Epithelial cell of esophagus (primary cell): Measurements from ENCODE around the gene NCEH1.
"Not testable (repeated sequence)": the region's sequence is repeated elsewhere in the genome, so short reads cannot be mapped to it uniquely, and the experiment has no call there.

ENCODE experiments used
- DNase-seq: peaks from one replicate; pipeline ENCODE4 v3.0.0; 2010; ENCODE audit warnings: low read depth
- H3K4me3 ChIP-seq: 2 replicates; pipeline ENCODE4 v1.5.1; 2011; ENCODE audit warnings: mild to moderate bottlenecking, low read length, control low read depth
- TF ChIP-seq, protein P1 (sequence below): IDR thresholded peaks from 2 replicates; pipeline ENCODE4 v1.5.1; 2011; ENCODE audit warnings: low read depth, mild to moderate bottlenecking, low read length, control low read depth, inconsistent platforms; ENCODE audit not compliant: insufficient read depth; ENCODE audit errors: missing control alignments

NCEH1 gene

DNA sequence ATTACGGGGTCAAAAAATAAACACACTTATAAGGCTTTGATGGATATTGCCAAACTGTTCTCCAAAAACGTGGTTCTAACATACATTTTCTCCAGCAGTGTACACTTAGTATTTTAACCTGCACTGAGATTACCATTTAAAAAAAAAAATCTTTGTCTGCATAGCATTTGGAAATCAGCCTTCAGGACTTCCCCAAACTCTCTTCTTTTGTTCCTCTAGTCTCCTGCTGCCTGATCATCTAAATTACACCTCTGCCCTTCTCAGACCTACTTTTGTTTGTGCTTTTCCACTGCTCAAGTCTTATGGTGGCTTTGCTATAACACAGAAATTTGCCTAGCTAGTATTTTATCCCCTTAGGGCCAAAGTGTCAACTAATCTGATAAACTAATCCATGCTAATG, 3.8 kb downstream of the NCEH1 start:
- no peak overlapping the region for H3K4me3 ChIP-seq
- TF ChIP-seq, protein P1, sequence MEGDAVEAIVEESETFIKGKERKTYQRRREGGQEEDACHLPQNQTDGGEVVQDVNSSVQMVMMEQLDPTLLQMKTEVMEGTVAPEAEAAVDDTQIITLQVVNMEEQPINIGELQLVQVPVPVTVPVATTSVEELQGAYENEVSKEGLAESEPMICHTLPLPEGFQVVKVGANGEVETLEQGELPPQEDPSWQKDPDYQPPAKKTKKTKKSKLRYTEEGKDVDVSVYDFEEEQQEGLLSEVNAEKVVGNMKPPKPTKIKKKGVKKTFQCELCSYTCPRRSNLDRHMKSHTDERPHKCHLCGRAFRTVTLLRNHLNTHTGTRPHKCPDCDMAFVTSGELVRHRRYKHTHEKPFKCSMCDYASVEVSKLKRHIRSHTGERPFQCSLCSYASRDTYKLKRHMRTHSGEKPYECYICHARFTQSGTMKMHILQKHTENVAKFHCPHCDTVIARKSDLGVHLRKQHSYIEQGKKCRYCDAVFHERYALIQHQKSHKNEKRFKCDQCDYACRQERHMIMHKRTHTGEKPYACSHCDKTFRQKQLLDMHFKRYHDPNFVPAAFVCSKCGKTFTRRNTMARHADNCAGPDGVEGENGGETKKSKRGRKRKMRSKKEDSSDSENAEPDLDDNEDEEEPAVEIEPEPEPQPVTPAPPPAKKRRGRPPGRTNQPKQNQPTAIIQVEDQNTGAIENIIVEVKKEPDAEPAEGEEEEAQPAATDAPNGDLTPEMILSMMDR = no peak
- no peak for DNase-seq

DNA sequence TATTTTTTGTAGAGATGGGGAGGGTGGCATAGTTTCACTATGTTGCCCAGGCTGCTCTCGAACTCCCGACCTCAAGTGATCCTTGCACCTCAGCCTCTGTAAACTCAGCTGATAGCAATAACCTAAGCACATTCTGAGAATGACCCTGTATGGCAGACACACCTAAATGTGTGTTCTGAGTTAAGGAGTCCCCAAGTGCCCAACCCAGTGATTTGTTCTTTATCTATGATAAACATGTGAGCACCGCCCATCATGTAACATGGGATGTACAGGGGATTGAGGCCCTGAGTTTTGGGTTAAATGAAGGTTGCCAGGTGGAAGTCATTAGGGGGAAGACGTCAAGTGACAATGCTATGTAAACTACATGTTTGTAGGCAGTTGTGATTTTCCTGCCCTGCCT, 5.7 kb downstream of the NCEH1 start:
- no peak for DNase-seq
- no peak overlapping the region for H3K4me3 ChIP-seq
- TF ChIP-seq, protein P1 = no peak

DNA sequence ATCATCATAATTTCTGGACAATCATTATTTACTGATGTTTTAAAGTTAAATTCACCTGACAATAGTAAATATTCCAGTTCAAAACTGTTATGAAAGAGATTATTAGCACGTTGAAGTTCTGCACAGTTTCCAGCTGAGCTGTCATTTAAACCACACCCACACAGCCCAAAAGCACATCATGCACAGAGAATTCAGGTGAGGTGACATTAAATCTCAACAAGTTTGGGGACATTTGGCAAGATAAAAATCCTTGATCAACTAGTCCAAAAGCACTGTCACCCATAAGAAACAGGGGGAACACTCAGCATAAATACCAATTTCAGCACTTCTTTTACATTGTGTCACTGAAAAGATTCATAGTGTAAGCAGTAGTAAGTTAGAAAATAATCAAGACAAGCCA, 6.9 kb downstream of the NCEH1 start:
- TF ChIP-seq, protein P1 = no peak
- H3K4me3 ChIP-seq = no peak overlapping the region
- DNase-seq = no peak

DNA sequence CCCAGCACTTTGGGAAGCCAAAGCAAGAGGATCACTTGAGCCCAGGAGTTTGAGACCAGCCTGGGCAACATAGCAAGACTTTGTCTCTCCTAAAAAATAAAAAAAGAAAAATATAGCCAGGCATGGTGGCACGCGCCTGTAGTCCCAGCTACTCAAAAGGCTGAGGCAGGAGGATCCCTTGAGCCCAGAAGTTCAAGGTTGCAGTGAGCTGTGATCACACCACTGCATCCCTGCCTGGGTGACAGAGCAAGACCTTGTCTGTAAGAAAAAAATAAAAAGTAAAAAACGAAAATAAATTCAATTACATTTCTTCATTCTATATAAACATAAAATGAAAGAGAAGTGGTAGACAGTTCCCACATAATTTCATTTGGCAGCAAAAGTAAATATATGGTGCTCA, 8.1 kb downstream of the NCEH1 start:
- H3K4me3 ChIP-seq, DNase-seq: not testable (repeated sequence)

DNA sequence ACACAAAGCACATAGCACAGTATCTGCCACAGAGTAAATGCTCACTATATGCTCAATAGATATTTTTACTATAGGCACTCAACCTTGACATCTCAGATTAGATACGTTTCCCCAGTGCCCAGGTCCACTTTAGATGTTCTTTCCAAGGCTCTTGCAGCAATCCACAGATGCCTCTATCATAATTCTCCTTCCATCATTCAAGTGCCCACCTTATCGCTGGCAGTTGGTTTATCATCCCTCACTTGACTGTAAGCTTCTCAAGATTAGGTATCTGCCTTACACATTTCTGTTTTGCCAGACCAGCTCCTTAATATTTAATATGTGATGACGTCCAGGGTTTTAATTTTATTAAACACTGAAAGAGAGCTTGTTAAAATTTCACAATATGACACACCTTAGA, 8.6 kb downstream of the NCEH1 start:
- H3K4me3 ChIP-seq = no peak overlapping the region
- DNase-seq = no peak
- TF ChIP-seq, protein P1 = no peak

DNA sequence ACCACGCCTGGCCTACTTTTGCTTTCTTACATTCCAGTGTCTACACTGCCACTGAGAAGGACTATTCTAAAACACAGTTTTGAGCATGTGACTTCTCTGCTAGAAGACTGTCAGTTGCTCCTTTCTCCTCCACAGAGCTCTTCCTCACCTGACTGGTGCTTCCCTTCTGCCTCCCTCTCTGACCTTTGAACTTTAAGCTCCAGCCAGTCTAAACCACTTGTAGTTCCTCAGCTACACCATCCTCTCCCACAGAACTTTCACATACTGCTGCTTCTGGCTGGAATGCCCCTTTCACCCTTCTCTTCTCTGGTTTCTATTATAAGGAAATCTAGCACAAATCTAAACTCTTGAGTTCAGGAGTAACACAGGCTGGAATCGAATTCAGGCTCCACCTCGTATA, 9.1 kb downstream of the NCEH1 start:
- TF ChIP-seq, protein P1 = no peak

DNA sequence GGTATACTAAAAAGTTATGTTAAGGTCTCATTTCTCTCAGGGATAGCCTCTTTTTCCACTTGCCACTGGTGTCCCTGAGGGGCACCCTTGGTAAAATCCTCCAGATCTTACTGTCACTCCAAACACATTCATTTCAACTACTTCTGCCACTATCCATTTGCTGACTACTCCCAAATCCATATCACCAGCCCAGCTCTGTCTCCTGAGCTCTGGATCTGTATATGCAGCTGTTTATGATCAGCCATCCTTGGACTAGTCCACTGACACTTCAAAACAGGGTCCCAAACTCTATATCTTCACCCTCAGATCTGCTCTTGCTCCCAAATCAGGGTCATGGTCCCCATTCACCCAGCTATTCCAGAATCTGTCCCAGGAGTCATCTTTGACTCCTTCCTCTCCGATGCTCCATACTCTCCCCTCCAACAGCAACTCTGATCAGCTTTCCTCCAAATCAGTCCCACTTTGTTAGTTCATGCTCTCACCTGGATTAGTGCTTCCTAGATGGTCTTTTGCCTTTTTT, 9.9 kb downstream of the NCEH1 start:
- H3K4me3 ChIP-seq = no peak overlapping the region
- TF ChIP-seq, protein P1 = no peak
- no peak for DNase-seq

More for the DNA sequence above, 9.1 kb downstream of the NCEH1 start:
- DNase-seq = no peak
- no peak overlapping the region for H3K4me3 ChIP-seq
